Measurements from ENCODE around the gene PIK3CA.
"Not testable (repeated sequence)": the region's sequence is repeated elsewhere in the genome, so short reads cannot be mapped to it uniquely, and the experiment has no call there.

PIK3CA gene

DNA sequence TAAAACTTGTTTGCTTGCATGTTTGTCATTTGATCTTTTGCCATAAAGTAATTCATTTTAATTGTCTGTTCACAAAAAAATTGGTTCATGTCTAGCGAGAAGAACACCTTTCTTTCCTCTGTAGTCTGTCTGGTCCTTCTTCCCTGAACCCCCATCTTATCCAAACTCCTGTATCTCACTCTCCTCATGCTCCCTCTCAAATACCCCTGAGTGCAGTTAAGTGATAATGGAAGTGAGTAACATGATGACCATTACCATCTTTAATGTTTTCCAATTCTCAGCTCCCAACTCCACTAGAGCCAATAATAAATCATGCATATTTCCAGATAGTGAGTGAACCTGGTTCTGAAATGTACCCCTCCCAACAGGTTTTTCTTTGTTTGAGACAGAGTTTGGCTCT, 116.9 kb downstream of the PIK3CA start:
- no peak for DNase-seq (ENCODE audit: low read depth)

DNA sequence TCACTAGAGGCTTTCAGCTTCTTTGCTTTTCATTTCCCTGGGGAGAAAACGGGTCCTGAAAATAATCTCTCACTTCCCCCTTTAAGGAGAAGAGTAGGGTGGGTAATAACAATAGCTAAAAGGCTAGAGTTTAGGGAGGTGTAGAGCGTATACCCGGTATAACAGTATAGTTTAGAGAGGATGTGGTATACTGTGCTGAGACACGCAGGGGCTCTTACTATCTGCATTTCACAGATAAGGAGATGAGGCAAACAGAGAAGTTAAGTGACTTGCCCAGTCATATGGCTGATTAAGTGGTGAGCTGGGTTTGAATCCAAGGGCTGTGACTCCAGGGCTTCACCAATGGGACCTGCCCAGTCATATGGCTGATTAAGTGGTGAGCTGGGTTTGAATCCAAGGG, 117.7 kb downstream of the PIK3CA start:
- DNase-seq (ENCODE audit: low read depth) = no peak

- no peak for DNase-seq (ENCODE audit: low read depth)
These were observed 118.6 kb downstream of the PIK3CA start for GRCh38 chr3:179266701-179267211.

DNA sequence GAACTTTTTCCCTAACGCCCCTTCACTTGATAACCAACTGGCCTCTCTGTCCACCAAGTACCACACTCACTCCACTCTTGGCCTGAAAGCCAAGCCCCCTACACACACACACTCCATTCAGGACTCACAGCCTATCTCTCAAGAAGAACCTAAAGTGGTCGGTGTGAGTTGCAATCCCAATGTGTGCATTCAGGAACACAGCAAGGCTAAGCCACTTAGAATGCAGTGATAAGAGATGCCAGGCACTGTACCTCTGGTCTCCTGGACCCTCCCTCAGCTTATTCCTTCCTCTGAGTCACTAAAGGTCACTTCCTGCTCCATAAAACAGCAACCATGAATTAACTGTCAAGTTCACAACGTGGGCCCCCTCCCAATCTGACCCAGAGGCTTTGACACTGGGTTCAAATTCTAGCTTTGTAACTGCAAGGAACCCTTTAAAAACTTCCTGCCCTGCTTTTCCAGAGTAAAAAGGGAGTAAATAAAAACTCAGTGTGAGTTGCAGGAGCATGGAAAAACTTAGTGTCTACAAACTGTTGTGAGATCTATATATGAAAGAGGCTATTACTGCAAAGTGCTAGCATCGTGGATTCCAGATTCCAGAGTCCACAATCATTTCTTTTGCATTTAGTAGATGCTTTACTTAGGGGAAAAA, 120.4 kb downstream of the PIK3CA start:
- no peak for DNase-seq (ENCODE audit: low read depth)

GRCh38 chr3:179269152-179269707, 121.1 kb downstream of the PIK3CA start:
- no peak for DNase-seq (ENCODE audit: low read depth)

GRCh38 chr3:179272385-179272784, 124.2 kb downstream of the PIK3CA start:
- DNase-seq (ENCODE audit: low read depth) = no peak

DNA sequence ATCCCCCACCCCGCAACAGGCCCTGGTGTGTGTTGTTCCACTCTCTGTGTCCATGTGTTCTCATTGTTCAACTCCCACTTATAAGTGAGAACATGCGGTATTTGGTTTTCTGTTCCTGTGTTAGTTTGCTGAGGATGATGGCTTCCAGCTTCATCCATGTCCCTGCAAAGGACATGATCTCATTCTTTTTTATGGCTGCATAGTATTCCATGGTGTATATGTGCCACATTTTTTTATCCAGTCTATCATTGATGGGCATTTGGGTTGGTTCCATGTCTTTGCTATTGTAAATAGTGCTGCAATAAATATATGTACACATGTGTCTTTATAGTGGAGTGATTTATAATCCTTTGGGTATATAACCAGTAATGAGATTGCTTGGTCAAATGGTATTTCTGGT, 126.3 kb downstream of the PIK3CA start:
- not testable (repeated sequence) for DNase-seq (ENCODE audit: low read depth)

GRCh38 chr3:179276001-179276400, 127.8 kb downstream of the PIK3CA start:
- no peak for DNase-seq (ENCODE audit: low read depth)

- no peak for DNase-seq (ENCODE audit: low read depth)
These were observed 128.6 kb downstream of the PIK3CA start for GRCh38 chr3:179276743-179277142.

DNA sequence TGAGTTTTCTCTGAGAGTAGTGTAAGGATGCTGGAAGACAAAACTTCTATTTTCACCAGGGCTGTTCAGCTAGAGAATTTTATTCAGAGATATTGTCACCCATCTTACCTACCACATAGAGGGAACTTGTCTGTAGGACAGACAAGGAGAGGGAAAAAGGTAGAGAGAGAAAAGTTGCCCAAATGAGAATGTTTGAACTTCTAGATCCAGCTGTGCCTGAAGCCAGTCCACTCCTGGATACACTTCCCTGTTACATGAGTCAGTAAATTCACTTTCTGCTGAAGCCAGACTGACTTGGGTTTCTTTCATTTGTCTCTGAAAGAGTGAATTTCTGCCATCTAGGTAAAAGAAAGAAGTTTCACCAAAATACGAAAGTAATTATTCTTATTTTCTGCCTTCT, 130.0 kb downstream of the PIK3CA start:
- DNase-seq (ENCODE audit: low read depth) = no peak

GRCh38 chr3:179278932-179279693, 131.0 kb downstream of the PIK3CA start:
- no peak for DNase-seq (ENCODE audit: low read depth)

- DNase-seq (ENCODE audit: low read depth) = no peak
These were observed 131.7 kb downstream of the PIK3CA start for GRCh38 chr3:179279837-179280236.

GRCh38 chr3:179281825-179282224, 133.7 kb downstream of the PIK3CA start:
- DNase-seq (ENCODE audit: low read depth) = no peak

GRCh38 chr3:179286331-179286730, 138.2 kb downstream of the PIK3CA start:
- no peak for DNase-seq (ENCODE audit: low read depth)

DNA sequence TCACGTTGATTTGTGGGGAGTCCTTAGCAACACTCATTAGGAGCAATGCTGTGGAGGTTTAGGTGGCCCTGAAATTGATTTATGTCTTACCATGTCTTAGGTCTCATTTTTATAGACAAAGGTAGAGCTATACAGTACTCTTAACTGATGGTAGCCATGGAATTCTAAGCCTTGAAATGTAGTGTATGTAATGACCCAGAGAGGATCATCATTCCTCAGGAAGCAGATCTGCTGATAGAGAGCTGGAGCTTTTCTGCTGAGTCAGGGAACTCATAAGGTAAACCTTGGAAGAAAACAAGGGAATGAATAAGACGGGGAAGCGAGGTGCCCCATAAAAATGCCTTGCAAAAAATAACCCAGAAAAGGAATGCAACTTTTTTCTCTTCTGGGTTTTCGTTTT, 140.7 kb downstream of the PIK3CA start:
- no peak for DNase-seq (ENCODE audit: low read depth)

DNA sequence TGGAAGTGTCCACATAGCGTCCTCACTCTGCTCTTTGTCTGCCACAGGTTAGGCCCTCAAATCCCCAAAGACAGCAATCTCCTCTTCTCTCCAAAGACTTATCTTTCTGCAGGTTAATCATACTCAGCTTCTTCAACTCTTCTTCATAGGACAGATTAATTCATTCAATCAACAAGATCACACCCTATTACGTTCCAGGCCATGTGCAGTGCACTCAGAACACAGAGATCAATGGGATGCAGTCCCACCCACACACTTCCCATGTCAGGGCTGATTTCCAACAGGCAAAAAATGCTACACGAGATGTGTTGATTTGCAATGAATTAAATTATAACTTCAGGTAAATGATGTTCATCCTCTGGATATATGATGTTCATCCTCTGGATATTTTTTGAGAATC, 141.1 kb downstream of the PIK3CA start:
- no peak for DNase-seq (ENCODE audit: low read depth)
